HL-60/S4 (cell line): ENCODE results near the gene RGS7.

Experiments used
- in situ Hi-C: fragments of 300-500 bp; cut with MboI; formaldehyde crosslinking; loops from 2 replicates; pipeline ENCODE4 v1.14.3; 2022; ENCODE audit warnings: low sequenced_read_pairs

RGS7 gene

DNA sequence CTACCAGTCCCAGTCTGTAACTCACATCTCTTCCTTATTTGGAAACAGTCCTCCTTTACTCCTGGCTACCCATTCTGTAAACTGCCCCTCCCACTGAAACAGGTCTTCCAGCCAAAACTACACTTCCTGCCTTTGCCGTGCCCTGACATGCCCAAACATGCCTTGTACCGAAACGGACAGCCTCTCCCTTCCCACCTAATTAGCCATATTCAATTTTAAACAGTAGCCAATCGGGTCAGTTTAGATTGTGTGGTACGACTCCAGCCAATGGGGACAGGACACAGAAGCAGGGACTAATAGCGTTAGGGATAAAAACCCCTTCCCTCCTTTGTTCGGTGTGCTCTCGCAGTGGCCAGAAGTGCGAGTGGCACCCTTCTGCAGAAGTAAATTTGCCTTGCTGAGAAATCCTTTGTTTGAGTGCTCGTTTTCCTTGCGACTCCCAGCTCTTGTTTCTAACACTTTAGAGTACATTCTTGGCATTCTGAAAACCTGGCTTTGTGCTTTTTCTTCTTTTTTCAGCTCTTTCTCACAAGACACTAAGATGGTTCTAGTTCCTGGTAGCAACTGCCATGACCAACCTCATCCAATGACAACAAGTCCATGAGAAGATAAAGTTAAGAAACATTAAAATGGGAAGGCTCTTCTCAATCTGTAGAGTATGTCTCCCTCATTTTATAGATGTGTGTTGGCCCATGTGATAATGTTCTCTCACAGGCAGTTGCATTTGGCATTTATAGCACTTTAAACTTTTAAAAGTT is 419.9 kb downstream of the RGS7 start:
- in situ Hi-C loops = no loop called here

DNA sequence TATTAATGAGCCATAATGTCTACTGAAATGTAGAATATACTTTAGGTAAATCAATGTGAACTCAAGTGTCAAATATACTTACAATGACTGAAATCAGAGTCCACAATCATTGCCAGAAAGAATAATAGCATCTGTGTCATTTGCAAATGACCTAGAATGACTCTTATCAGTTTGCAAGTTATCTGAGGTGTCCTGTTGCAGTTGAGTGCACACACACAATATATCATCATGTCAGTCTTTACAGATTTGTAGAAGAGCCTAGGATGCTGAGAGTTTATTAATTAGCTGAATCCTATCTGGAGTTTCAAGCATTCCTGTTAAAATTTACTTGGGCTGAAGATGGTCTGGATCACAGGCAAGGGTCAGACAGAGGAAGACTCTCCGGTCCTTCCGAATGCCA is 421.1 kb downstream of the RGS7 start:
- in situ Hi-C loops = no loop called here

DNA sequence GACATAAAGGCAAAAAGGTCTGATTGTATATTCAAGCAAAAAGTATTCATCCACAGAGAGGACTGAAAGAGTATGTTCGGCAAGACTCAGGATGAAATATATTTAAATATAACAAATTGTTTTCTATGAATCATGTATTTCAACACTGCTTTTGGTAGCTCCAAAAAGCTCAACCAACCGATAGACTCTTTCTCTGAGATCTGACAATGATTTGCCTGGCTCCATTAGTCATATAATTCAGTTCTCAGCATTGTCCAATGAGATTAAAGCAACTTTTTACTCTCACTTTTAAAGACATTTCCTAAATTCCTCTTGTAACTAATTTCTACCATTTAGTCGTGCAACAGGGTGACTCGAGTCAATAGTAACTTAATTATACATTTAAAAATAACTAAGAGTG is 426.0 kb downstream of the RGS7 start:
- in situ Hi-C loops = no loop called here

DNA sequence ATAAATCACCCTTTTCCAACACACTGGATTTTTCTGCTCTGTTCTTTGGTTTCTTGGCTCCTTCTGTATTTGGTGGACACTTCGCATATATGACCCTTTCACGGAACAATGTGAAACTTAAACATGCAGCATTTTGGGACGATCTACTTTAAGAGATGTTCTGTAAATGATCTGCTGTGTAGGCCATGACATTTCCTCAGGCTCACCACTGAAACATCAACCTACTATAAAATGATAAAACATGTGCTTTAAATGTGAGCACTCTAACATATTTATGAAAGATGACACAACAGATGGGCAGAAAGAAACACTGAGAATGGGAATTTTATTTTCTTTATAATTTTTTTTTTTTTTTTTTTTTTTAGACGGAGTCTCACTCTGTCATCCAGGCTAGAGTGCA is 428.7 kb downstream of the RGS7 start:
- in situ Hi-C loops = no loop called here

DNA sequence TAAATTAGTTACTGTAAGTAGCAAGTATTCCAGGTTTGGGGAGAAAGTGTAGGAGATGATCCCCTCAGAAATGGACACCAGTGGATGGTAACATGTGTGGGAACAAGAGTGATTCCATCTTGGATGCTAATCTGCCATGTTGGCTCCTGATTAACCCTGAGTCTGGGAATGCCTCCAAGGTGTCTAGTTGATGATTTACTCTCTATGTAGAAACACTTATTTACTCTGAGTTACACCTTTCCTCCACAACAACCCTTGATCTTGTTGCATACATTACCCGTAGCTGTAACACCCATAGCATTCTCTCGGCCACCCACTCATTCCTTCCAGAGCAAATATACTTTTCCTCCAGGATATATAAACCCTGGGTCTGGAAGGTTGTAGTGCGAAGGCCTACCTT is 429.2 kb downstream of the RGS7 start:
- in situ Hi-C loops = no loop called here

DNA sequence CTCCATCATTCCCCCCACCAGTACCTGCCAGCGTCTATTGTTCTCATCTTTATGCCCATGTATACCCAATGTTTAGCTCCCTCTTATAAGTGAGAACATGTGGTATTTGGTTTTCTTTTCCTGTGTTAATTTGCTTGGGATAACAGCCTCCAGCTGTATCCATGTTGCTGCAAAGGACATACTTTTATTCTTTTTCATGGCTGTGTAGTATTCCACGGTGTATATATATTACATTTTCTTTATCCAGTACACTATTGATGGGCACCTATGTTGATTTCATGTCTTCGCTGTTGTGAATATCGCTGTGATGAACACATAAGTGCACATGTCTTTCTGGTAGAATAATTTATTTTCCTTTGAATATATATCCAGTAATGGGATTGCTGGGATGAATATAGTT is 431.7 kb downstream of the RGS7 start:
- in situ Hi-C loops = no loop called here

DNA sequence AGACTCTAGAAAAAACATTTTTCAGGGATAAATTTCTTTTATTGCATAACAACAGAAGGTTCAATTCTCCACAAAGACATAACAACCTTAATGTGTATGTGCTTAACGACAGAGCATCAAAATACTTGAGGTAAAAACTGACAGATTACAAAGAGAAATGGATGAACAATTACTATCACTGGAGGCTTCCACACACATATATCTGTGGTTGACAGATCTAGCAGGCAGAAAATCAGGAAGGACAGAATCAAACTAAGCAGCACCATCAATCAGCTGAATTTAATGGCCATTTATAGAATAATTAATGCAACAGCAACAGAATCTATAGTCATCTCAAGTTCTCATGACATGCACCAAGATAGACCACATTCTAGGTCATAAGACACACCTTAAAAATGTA is 439.0 kb downstream of the RGS7 start:
- in situ Hi-C loops = no loop called here

DNA sequence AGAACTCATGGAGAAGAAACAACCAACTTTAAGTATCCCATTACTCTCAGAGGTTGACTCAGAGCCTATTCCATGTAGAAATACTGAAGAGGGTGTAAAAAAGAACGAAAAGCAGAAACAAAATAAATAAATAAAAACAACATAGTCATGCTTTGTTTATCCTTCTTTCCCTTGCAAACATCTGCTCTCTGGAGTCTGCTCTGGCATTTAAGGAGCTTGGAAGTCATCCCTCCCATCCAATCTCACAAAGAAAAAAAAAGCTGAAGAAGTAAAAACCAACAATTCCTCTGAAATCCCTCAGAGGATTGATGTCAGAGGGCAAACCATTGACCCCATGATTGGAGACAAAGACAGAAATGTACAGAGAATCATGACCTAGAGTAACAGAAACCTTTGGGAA is 442.5 kb downstream of the RGS7 start:
- in situ Hi-C loops = no loop called here

DNA sequence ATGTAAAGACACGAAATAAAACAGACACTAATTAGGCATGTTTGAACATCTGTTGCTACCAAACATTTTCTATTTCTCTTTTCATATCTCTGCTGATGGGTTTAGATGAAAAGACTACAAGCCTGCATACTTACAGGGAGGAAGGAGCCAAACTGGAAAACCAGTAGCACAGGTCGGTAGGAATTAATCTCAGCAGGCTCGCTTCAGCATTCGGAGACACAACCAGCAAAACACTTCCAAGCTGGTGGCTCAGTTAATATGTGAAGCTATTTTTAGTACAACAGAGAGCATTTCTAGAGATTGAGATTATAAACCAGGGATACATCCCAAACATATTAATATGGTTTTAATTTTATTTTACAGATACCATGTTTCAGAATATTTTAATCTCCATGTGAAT is 444.2 kb downstream of the RGS7 start:
- in situ Hi-C loops = no loop called here

DNA sequence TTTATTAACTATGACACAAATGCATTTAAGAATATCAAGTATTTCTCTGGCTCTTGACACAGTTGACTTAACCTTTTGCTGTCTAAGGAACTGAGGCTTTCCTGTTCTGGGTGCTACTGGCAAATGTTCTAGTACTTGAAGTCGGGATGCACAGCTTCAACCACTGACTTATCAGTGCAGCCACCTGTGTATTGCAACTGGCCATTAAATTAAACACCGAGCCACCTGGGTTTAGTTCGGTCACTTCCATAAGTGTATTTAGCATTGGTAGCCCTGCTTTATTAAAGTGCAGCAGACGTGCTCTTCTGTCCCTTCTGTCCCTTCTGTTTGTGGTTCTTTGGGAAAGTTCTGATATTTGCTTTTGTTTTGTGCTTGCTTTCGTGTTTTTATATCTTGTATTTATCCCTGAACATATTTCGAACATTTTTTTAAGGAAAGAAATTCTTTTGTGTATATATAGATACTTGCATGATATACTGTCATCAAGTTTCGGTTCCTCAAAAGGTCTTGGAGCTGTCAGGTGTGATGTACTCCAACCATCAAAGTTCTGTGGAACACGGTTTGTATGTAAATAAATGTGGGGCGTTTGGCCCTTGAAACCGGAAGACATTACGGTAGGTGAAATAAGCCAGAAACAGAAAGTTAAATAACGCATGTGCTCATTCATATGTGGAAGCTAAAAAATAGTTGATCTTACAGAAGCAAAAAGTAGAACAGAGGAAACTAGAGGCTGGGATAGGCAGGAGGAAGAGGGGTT is 447.1 kb downstream of the RGS7 start:
- in situ Hi-C loops = no loop called here

DNA sequence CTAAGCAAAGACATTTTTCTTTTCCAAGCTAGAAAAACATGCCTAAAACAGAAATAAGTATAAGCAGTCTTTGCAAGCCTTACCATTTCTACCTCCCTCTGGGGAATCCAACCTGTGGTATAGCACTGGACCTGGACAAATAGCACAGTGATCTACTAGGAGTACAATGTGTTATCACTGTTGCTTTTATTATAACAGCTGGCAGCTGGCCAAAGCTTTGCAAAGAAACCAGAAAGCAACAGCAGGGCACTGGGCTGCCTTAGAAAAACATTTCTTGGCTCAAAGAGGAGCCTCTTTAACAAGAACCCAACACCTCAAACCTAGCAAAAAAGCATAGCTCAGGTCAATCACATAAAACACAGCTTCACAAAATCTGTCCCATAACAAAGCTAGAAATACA is 450.5 kb downstream of the RGS7 start:
- in situ Hi-C loops = no loop called here

DNA sequence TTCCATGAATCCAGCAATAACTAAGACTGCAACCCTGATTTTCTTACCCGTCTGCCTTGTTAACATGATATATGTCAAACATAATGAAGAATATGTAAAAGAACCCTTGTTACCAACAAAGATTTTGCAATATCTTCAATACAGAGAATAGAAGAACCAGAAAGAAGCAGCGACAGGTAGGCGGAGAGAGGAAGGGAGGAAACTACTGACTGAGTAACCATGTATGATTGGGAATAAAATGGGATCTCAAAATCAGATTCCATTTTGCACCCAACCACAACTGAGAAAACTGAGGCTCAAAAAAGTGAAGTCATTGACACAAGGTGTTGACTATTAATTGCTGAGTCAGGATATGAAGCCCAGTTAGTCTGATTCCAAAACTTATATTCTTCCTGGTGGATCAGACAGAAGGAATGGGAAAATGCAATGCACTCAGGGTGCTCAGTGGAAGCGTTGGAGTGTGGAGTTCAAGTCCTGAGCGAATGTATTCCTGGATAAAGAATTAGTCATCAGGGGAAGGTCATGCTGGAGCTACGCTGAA is 451.7 kb downstream of the RGS7 start:
- in situ Hi-C loops = no loop called here

DNA sequence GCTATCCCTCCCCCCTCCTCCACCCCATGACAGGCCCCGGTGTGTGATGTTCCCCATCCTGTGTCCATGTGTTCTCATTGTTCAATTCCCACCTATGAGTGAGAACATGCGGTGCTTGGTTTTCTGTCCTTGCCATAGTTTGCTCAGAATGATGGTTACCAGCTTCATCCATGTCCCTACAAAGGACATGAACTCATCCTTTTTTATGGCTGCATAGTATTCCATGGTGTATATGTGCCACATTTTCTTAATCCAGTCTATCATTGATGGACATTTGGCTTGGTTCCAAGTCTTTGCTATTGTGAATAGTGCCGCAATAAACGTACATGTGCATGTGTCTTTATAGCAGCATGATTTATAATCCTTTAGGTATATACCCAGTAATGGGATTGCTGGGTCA is 461.6 kb downstream of the RGS7 start:
- in situ Hi-C loops = loop anchor here (25.0 kb wide), 1 partner anchor 592 kb away; no protein-coding TSS in a partner anchor

DNA sequence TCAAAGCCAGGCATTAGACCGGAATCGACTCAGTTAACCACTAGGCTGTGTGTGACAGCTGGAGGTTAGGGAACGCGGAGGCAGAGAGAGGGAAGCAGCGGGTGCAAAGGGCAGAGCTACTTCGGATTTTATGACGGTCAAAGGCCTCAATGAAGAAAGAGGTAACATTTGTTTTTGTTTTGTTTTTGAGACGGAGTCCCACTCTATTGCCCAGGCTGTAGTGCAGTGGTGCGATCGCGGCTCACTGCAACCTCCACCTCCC is 468.3 kb downstream of the RGS7 start:
- in situ Hi-C loops = loop anchor here (25.0 kb wide), 1 partner anchor 599 kb away; no protein-coding TSS in a partner anchor

DNA sequence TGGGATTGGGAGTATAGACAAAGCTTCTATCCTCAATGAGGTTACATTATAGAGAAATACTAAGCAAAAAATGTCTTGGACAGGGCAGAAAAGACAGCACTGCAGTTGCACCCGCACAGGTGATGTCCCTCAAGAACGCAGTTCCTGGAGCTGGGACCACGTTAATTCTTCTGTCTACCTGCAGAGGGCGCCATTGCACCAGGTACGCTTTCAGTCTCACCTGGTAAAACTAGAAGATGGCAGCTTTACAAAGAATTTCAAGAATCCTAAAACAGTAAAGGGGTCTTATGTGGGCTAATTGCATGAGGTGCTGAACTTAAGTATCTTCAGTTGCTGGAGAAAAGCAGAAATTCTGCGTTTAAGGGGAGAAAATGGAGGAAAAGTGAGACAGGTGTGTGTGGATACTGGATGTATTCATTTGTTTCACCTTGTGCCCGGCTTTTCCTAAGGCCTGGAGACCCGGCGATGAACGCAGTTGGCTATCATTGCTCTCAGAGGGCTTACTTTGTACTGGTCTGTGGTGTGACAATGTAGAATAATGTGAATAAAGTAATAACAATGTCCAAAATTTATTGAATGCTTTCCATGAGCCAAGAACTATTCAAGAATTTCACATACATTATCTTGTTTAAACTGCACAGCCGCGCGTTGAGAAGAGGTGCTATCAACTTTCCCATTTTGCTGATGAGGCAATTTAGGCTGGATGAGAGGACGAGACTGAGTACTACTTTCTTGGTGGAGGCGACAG is 468.8 kb downstream of the RGS7 start:
- in situ Hi-C loops = loop anchor here (25.0 kb wide), 1 partner anchor 599 kb away; no protein-coding TSS in a partner anchor

DNA sequence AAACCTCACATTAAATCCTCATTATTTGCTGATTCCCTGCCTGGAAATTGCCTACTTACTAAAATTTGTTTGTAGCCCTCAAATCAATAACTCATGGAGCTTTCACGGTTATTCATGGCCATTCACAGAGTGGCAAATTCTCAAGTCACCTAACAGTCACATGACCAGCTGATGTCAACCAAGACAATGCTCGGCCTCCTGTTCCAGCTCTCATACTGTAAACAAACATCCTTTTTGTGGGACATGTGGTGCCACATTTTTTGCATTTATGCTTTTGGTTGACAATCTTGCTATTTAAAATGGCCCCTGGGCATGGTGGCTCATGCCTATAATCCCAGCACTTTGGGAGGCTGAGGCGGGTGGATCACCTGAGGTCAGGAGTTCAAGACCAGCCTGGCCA is 473.5 kb downstream of the RGS7 start:
- in situ Hi-C loops = loop anchor here (25.0 kb wide), 1 partner anchor 604 kb away; no protein-coding TSS in a partner anchor

DNA sequence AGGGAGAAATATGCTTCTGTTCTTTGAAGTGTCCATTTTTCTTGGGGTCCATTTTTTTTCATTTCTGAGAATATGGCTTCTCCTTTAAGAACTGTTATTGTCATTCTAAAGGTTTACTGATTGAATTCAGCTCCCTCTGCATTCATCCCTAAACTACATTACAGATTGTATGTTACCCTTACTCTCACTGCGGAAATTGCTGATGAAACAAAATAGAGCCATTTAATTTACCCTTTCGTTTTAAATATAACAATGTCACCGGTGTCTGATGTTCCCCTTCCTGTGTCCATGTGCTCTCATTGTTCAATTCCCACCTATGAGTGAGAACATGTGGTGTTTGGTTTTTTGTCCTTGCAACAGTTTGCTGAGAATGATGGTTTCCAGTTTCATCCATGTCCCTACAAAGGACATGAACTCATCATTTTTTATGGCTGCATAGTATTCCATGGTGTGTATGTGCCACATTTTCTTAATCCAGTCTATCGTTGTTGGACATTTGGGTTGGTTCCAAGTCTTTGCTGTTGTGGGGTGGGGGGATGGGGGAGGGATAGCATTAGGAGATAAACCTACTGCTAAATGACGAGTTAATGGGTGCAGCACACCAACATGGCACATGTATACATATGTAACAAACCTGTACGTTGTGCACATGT is 474.2 kb downstream of the RGS7 start:
- in situ Hi-C loops = loop anchor here (25.0 kb wide), 1 partner anchor 605 kb away; no protein-coding TSS in a partner anchor

DNA sequence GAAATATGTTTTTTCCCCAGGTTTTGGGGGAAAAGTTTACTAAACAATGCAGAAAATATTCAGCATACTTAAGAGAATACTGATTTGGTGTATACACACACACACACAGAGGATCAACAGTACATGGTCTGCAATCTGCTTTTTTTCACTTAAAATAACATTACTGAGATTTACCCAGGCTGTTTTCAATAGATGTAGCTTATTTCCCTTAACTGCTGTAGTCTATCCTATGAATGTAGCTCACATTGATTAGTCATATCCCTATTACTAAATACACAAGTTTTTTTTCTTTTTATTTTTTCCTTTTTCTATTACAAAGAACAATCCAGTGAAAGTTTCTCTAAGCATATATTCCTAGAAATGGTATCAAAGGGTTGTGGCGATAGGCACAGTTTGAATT is 478.4 kb downstream of the RGS7 start:
- in situ Hi-C loops = loop anchor here (25.0 kb wide), 1 partner anchor 609 kb away; no protein-coding TSS in a partner anchor

DNA sequence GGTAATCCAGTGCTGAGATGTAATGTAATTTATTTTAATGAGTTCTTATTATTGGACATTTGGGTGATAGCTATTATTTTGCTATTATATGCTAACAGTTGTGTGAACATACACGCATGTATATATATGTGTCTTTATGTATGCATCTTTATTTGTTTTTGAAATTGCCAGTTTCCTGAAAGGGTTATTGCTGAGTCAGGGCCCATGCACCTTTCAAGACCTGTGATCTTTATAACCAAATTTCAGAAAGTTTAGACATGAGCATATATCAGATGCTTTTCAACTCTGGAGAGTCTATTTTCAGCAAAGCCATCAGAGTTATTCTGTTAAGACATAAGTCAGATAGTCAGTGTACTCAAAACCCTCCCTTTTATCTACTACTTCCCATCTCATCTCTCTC is 479.4 kb downstream of the RGS7 start:
- in situ Hi-C loops = loop anchor here (25.0 kb wide), 1 partner anchor 610 kb away; no protein-coding TSS in a partner anchor

DNA sequence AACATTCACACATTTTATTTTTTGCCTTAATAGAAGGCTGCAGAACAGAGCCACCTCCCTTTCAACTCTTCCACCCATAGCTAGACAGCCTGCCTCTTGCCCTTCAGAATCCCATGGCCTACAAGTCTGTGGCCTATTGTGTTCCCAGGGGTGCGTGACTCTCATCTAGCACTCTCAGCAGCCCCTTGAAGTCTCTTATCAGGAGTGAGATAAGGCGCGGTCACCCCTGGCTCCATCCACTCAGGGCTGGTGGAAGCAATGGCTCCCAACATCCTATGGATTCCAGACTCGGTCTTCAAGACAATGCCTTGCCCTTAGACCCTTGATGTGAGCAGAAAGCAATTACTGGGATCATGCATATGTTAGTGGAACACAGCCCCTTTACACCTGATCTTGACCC is 480.9 kb downstream of the RGS7 start:
- in situ Hi-C loops = loop anchor here (25.0 kb wide), 1 partner anchor 611 kb away; no protein-coding TSS in a partner anchor

DNA sequence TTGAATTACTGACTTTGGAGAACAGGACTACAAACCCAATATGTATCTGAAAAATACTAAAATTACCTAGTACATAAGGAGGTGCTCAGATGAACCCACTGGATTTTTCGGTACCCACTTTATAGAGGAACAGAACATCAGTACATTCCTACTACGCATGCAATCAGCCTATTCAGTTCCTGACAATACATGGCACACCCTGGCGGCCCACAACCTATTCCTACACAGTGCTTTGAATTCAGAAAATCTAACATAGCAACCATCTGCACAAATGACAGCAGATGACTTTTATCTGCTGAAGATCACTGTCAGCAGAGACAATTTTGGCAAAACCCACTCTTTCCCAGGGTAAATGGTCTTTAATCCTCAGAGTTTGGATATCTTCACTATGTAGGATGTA is 487.9 kb downstream of the RGS7 start:
- in situ Hi-C loops = no loop called here
